Caco-2 (cell line): Measurements from ENCODE around the gene EEPD1. TPM values are rescaled to one million over a fixed set of nuclear protein-coding genes. Genes with fewer than 3 reads are reported as not detected.
A peak's percentile ranks its signal among the peaks of the same experiment; 100 is the strongest.

Experiments
- BruUV-seq: library from RNA; stranded (reverse); fragments of 400-500 nt; replicated peaks from 2 replicates; lab custom pipeline; 2021; lab: Mats Ljungman, UMichigan
- CTCF ChIA-PET: fragments of 300-600 bp; sonication (Branson Sonifier 250); formaldehyde crosslinking; loops from one replicate; lab custom pipeline; 2022; ENCODE audit warnings: antibody characterized with exemption; lab: Charles Lee
- POLR2A ChIA-PET: fragments of 300-600 bp; sonication (Branson Sonifier 250); formaldehyde crosslinking; loops from one replicate; lab custom pipeline; 2022; ENCODE audit warnings: antibody characterized with exemption; lab: Charles Lee
- DNase-seq, 2 experiments: peaks; one replicate each; pipeline versions ENCODE4 v3.0.0 to v3.0.0-alpha.2; 2020 to 2022
- H3K27me3 ChIP-seq: replicated peaks from 2 replicates; pipeline ENCODE4 v1.6.0; 2011; ENCODE audit warnings: low read length; ENCODE audit not compliant: control insufficient read depth, insufficient read depth
- H3K36me3 ChIP-seq: 2 replicates; pipeline ENCODE4 v1.5.1; 2011; ENCODE audit warnings: low read length; ENCODE audit not compliant: control insufficient read depth, insufficient read depth
- H3K4me1 ChIP-seq: fragments of 250-450 bp; sonication (Bioruptor Pico); 2 replicates; pipeline ENCODE4 v1.5.1; 2020; ENCODE audit warnings: mild to moderate bottlenecking
- H3K4me3 ChIP-seq: 2 replicates; pipeline ENCODE4 v1.5.1; 2011; ENCODE audit warnings: low read depth, mild to moderate bottlenecking, control low read depth, low read length
- H3K9me3 ChIP-seq: fragments of 250-450 bp; sonication (Bioruptor Pico); 2 replicates; pipeline ENCODE4 v1.5.1; 2020; ENCODE audit warnings: mild to moderate bottlenecking, moderate library complexity
- H3K27ac Mint-ChIP-seq: one replicate; pipeline ENCODE4 v1.8.0; 2022; ENCODE audit warnings: mixed read lengths; ENCODE audit not compliant: unreplicated experiment
- H3K27me3 Mint-ChIP-seq: one replicate; pipeline ENCODE4 v1.8.0; 2022; ENCODE audit warnings: mixed read lengths; ENCODE audit not compliant: insufficient read depth, unreplicated experiment
- H3K36me3 Mint-ChIP-seq: one replicate; pipeline ENCODE4 v1.8.0; 2022; ENCODE audit warnings: mild to moderate bottlenecking, mixed read lengths; ENCODE audit not compliant: insufficient read depth, unreplicated experiment
- H3K4me1 Mint-ChIP-seq: one replicate; pipeline ENCODE4 v1.8.0; 2022; ENCODE audit warnings: low read depth, mixed read lengths; ENCODE audit not compliant: unreplicated experiment
- H3K4me3 Mint-ChIP-seq: one replicate; pipeline ENCODE4 v1.8.0; 2022; ENCODE audit warnings: mild to moderate bottlenecking, moderate library complexity, mixed read lengths; ENCODE audit not compliant: unreplicated experiment
- H3K9me3 Mint-ChIP-seq: one replicate; pipeline ENCODE4 v1.8.0; 2022; ENCODE audit warnings: mixed read lengths; ENCODE audit not compliant: unreplicated experiment
- CTCF ChIP-seq, 2 experiments: fragments of 200-600 bp in 1 of 2; IDR thresholded peaks; 1 replicate in 1 of 2; 2 replicates in 1 of 2; pipeline versions ENCODE4 v1.5.1 to v1.8.0; 2011 to 2022; ENCODE audit warnings: antibody characterized with exemption in 1 of 2, control low read depth in 1 of 2, inconsistent platforms in 1 of 2, low read depth in 1 of 2, low read length in 1 of 2, mild to moderate bottlenecking in 1 of 2, moderate library complexity in 1 of 2; ENCODE audit not compliant: insufficient read depth in 1 of 2, severe bottlenecking in 1 of 2, unreplicated experiment in 1 of 2
- intact Hi-C: fragments of 100-400 bp; cut with micrococcal nuclease; formaldehyde crosslinking; loops from one replicate; pipeline ENCODE4 v1.10.0; 2022; ENCODE audit not compliant: unreplicated experiment
- total RNA-seq: library from RNA; stranded (reverse); gene quantifications from 2 replicates; pipeline ENCODE4 v1.2.3, GENCODE V29; 2022

The EEPD1 gene
- total RNA-seq, 1 experiment from 2014 or later = 1.8 TPM

- no peak overlapping the region for H3K4me3 Mint-ChIP-seq
- no peaks in the 10 kb centered on the region for H3K9me3 Mint-ChIP-seq
- H3K4me3 ChIP-seq = no peak overlapping the region
- no peaks in the 10 kb centered on the region for H3K36me3 Mint-ChIP-seq
- H3K27me3 ChIP-seq = no peaks in the 10 kb centered on the region
- intact Hi-C loops = no loop called here
- H3K9me3 ChIP-seq = no peaks in the 10 kb centered on the region
- no peak for DNase-seq
- H3K27me3 Mint-ChIP-seq = no peaks in the 10 kb centered on the region
- ChIA-PET POLR2A (no interaction called here), CTCF (no interaction called here)
- peaks cover 19% of the 10 kb centered on the region for H3K4me1 Mint-ChIP-seq
- H3K27ac Mint-ChIP-seq = no peak overlapping the region
- BruUV-seq = no TSS peak
- TF ChIP-seq CTCF (IDR thresholded peaks at IDR 0.05; ENCODE audit: insufficient read depth in 1 of 2, low read depth in 1 of 2, low read length in 1 of 2, severe bottlenecking in 1 of 2, unreplicated experiment in 1 of 2) = no peak
- no peaks in the 10 kb centered on the region for H3K36me3 ChIP-seq
- peaks cover 16% of the 10 kb centered on the region for H3K4me1 ChIP-seq
These were observed 52.7 kb downstream of the EEPD1 start for GRCh38 chr7:36205803-36206202.

GRCh38 chr7:36207451-36208291 is 54.6 kb downstream of the EEPD1 start:
- Mint-ChIP-seq H3K27me3 (no peaks in the 10 kb centered on the region), H3K27ac (peak overlapping the region; percentile 8), H3K9me3 (no peaks in the 10 kb centered on the region), H3K4me3 (no peak overlapping the region), H3K4me1 (peaks cover 19% of the 10 kb centered on the region), H3K36me3 (no peaks in the 10 kb centered on the region)
- Histone ChIP-seq H3K36me3 (no peaks in the 10 kb centered on the region), H3K4me3 (no peak overlapping the region), H3K9me3 (no peaks in the 10 kb centered on the region), H3K4me1 (peaks cover 16% of the 10 kb centered on the region), H3K27me3 (no peaks in the 10 kb centered on the region)
- intact Hi-C loops = no loop called here
- ChIA-PET CTCF (interaction anchor here (0.8 kb wide), 1 partner anchor 22 kb away, joined by 6 read pairs; no protein-coding TSS in a partner anchor), POLR2A (no interaction called here)
- no peak for TF ChIP-seq CTCF (IDR thresholded peaks at IDR 0.05; ENCODE audit: insufficient read depth in 1 of 2, low read depth in 1 of 2, low read length in 1 of 2, severe bottlenecking in 1 of 2, unreplicated experiment in 1 of 2)
- DNase-seq = peak in 1 of 2 experiments; percentile 5
- BruUV-seq = no TSS peak

- H3K27ac Mint-ChIP-seq = peak overlapping the region; percentile 8
- CTCF ChIA-PET = interaction anchor here (0.6 kb wide), 1 partner anchor 57 kb away, joined by 3 read pairs; no protein-coding TSS in a partner anchor
These were observed 55.4 kb downstream of the EEPD1 start for GRCh38 chr7:36208426-36208825.

More at GRCh38 chr7:36208426-36208825, 55.4 kb downstream of the EEPD1 start:
- POLR2A ChIA-PET = no interaction called here
- BruUV-seq = no TSS peak
- intact Hi-C loops = no loop called here
- Histone ChIP-seq H3K27me3 (no peaks in the 10 kb centered on the region), H3K9me3 (no peaks in the 10 kb centered on the region), H3K4me1 (peaks cover 16% of the 10 kb centered on the region), H3K4me3 (no peak overlapping the region), H3K36me3 (no peaks in the 10 kb centered on the region)
- Mint-ChIP-seq H3K27me3 (no peaks in the 10 kb centered on the region), H3K36me3 (no peaks in the 10 kb centered on the region), H3K9me3 (no peaks in the 10 kb centered on the region), H3K4me1 (peaks cover 19% of the 10 kb centered on the region), H3K4me3 (no peak overlapping the region)
- DNase-seq = no peak
- no peak for TF ChIP-seq CTCF (IDR thresholded peaks at IDR 0.05; ENCODE audit: insufficient read depth in 1 of 2, low read depth in 1 of 2, low read length in 1 of 2, severe bottlenecking in 1 of 2, unreplicated experiment in 1 of 2)
